Lung (tissue), 12 donors: Measurements from ENCODE around the gene SAMD4A. TPM values are rescaled to one million over a fixed set of nuclear protein-coding genes. Genes with fewer than 3 reads are reported as not detected.

Experiments
- ATAC-seq: fragments of 200-7000 bp; cut with Tn5 transposase; one replicate; pipeline ENCODE4 v1.9.1; 2020; ENCODE audit warnings: moderate number of reproducible peaks; ENCODE audit not compliant: insufficient read depth, low FRiP score
- DNase-seq, 3 donors: peaks; one replicate each; pipeline ENCODE4 v3.0.0-alpha.2; 2013 to 2017
- H3K27ac ChIP-seq, 2 donors: one replicate each; pipeline ENCODE4 v1.5.1; 2013; ENCODE audit warnings: mild to moderate bottlenecking in 2 of 2, moderate library complexity in 2 of 2, control low read depth in 1 of 2, inconsistent platforms in 1 of 2, low read depth in 1 of 2, low read length in 1 of 2
- H3K27me3 ChIP-seq, 3 donors: one replicate each; pipeline ENCODE4 v1.5.1; 2013; ENCODE audit warnings: low read length in 2 of 3; ENCODE audit not compliant: control insufficient read depth in 3 of 3, insufficient read depth in 3 of 3
- H3K36me3 ChIP-seq, 4 donors: one replicate each; pipeline ENCODE4 v1.5.1; 2013; ENCODE audit warnings: low read length in 4 of 4, mild to moderate bottlenecking in 1 of 4, moderate library complexity in 1 of 4; ENCODE audit not compliant: control insufficient read depth in 4 of 4, insufficient read depth in 4 of 4
- H3K4me1 ChIP-seq, 5 donors: one replicate each; pipeline ENCODE4 v1.5.1; 2013; ENCODE audit warnings: low read length in 5 of 5, mild to moderate bottlenecking in 2 of 5, moderate library complexity in 1 of 5; ENCODE audit not compliant: control insufficient read depth in 5 of 5, insufficient read depth in 5 of 5
- H3K4me3 ChIP-seq: one replicate; pipeline ENCODE4 v1.5.1; 2013; ENCODE audit warnings: mild to moderate bottlenecking, control low read depth, moderate library complexity
- H3K9ac ChIP-seq, 2 donors: one replicate each; pipeline ENCODE4 v1.5.1; 2013; ENCODE audit warnings: low read length in 2 of 2, control low read depth in 1 of 2; ENCODE audit not compliant: insufficient read depth in 1 of 2
- H3K9me3 ChIP-seq, 4 donors: one replicate each; pipeline ENCODE4 v1.5.1; 2013; ENCODE audit warnings: low read length in 3 of 4, mild to moderate bottlenecking in 1 of 4, moderate library complexity in 1 of 4; ENCODE audit not compliant: control insufficient read depth in 4 of 4, insufficient read depth in 3 of 4
- WGBS, 2 donors: extraction: QIAGEN DNeasy Blood & Tissue Kit; methylation state at CpG; one replicate each; pipeline ENCODE4 v1.1.7; 2013; 5-methylcytosine and 5-hydroxymethylcytosine counted together
- polyA plus RNA-seq, 2 donors: library from polyadenylated mRNA; stranded (reverse); fragments of 200-250 nt; gene quantifications; one replicate each; pipeline ENCODE4 v1.2.1, GENCODE V29; 2013
- total RNA-seq, 2 donors: library from RNA; depleted of rRNA in 1 of 2; stranded (reverse); fragments of >200 nt in 1 of 2; gene quantifications; one replicate each; pipeline ENCODE4 v1.2.1, GENCODE V29; 2014 to 2021
- TF ChIP-seq, protein P1 (sequence below): IDR thresholded peaks from 2 replicates; pipeline ENCODE4 v1.5.1; 2012; ENCODE audit warnings: mild to moderate bottlenecking; ENCODE audit errors: control extremely low read depth, extremely low read depth
- donor health status: control.
- donor health status: control.
- donor health status: Bipolar disorder and iron deficiency.
- donor health status: healthy.
- donor health status: DM: yes; HTN: yes; CAD: no.

SAMD4A gene
- total and polyA plus RNA-seq, 4 donors = 5.8 to 26.6 (median 16.2) TPM

DNA sequence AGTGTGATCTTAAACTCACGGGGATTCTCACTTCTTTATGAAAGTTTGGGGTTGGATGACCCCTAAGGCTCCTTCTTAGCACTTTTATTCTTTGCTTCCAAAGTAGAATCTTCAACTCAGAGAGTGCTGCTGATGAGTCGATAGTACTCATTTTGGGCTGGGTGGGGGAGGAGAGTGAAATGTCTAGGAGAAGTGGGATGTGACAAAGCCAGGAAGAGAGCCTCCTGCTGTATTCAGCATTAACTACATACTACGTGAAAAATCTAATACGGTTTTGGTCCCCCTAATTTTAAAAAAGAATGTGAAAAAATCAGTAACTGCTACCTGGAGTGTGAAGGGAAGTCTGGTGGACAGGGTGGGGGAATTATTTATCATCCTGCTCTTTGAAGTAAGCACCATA, 148.3 kb downstream of the SAMD4A start:
- Histone ChIP-seq H3K4me3 (no peak overlapping the region), H3K36me3 (no peaks in the 10 kb centered on the region), H3K9me3 (no peaks in the 10 kb centered on the region), H3K27ac (peak overlapping the region in 1 of 2 donors; percentile 56), H3K9ac (no peak overlapping the region), H3K4me1 (peaks cover 0 to 47% (median 8%) of the 10 kb centered on the region in 5 donors), H3K27me3 (no peaks in the 10 kb centered on the region)
- TF ChIP-seq, protein P1, sequence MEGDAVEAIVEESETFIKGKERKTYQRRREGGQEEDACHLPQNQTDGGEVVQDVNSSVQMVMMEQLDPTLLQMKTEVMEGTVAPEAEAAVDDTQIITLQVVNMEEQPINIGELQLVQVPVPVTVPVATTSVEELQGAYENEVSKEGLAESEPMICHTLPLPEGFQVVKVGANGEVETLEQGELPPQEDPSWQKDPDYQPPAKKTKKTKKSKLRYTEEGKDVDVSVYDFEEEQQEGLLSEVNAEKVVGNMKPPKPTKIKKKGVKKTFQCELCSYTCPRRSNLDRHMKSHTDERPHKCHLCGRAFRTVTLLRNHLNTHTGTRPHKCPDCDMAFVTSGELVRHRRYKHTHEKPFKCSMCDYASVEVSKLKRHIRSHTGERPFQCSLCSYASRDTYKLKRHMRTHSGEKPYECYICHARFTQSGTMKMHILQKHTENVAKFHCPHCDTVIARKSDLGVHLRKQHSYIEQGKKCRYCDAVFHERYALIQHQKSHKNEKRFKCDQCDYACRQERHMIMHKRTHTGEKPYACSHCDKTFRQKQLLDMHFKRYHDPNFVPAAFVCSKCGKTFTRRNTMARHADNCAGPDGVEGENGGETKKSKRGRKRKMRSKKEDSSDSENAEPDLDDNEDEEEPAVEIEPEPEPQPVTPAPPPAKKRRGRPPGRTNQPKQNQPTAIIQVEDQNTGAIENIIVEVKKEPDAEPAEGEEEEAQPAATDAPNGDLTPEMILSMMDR = no peak
- 54 to 73% methylated on average over 4 of the region's 4 CpGs for WGBS, 2 donors
- DNase-seq = no peak
- ATAC-seq = no peak

DNA sequence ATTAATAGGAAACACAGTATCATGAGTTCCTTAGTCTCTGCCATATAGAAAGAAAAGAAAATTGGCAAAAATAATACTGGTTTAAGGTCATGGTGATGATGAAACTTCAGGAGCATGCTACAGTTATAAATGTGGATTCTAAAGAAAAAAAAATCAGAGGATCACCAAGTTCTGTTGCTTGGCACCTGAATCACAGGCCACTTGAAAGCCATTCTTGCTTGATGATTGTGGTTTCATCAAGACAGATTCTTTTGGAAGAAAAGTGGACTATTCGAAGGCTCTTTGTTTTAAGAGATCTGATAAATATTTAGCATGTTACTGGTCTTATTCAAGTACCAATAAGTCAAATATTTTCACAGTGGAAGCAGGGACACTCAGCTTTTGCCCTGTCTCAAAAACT, 148.9 kb downstream of the SAMD4A start:
- peaks cover 0 to 50% (median 8%) of the 10 kb centered on the region in 5 donors for H3K4me1 ChIP-seq
- WGBS, 2 donors = 61 to 90% methylated on average over 1 of the region's 1 CpG
- H3K36me3 ChIP-seq = no peaks in the 10 kb centered on the region
- TF ChIP-seq, protein P1 = no peak
- H3K4me3 ChIP-seq = no peak overlapping the region
- ATAC-seq = no peak
- H3K9me3 ChIP-seq = no peaks in the 10 kb centered on the region
- DNase-seq = no peak
- peak overlapping the region in 1 of 2 donors; percentile 67 for H3K27ac ChIP-seq
- no peaks in the 10 kb centered on the region for H3K27me3 ChIP-seq
- no peak overlapping the region for H3K9ac ChIP-seq

DNA sequence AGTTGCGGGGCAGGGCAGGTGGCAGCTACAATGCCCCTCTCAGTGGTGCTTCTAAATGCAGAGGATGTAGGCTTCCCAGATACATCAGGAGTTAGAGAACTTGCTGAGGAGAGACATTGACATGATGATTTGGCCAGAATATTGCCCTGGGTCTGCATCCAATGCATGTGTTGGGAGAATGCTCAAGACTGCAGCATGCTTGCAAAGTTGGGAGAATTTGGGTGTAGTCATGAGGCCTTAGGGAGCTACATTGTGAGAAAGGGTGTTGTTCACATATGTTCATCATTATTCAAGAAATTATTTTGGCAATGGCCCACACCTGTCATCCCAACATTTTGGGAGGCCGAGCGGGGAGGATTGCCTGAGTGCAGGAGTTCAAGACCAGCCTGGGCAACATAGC, 149.9 kb downstream of the SAMD4A start:
- Histone ChIP-seq H3K4me3 (no peak overlapping the region), H3K9ac (no peak overlapping the region), H3K27me3 (no peaks in the 10 kb centered on the region), H3K36me3 (no peaks in the 10 kb centered on the region), H3K4me1 (peaks cover 0 to 45% (median 8%) of the 10 kb centered on the region in 5 donors), H3K27ac (no peak overlapping the region), H3K9me3 (no peaks in the 10 kb centered on the region)
- TF ChIP-seq, protein P1 = no peak
- WGBS, 2 donors = 95 to 98% methylated on average over 3 of the region's 3 CpGs
- DNase-seq (no peak), ATAC-seq (no peak)

DNA sequence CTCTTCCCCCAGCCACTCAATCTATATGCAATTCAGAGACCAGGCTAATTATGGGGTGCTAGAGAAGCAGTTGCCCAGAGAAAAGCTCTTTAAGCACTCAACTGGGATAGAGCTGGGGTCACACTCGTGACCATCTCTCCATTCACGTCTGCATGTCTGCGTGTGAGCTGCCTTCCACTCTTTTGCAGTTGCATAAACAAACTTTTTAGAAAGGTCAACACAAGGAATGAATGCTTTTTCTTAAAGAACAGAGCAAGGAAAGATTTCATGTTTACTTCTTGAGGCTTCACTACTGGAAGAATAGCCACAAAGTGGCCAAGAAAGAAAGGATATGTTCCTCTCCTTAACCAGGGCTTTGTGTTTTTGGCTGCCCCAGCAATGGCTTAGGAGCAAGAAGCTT, 151.1 kb downstream of the SAMD4A start:
- Histone ChIP-seq H3K27me3 (no peaks in the 10 kb centered on the region), H3K27ac (peak overlapping the region in 1 of 2 donors; percentile 64), H3K4me3 (no peak overlapping the region), H3K36me3 (no peaks in the 10 kb centered on the region), H3K4me1 (peaks cover 0 to 41% (median 3%) of the 10 kb centered on the region in 5 donors), H3K9ac (no peak overlapping the region), H3K9me3 (no peaks in the 10 kb centered on the region)
- WGBS, 2 donors = 62 to 71% methylated on average over 3 of the region's 3 CpGs
- no peak for ATAC-seq
- TF ChIP-seq, protein P1 = no peak
- peak in 2 of 3 donors; percentile 57 to 72 for DNase-seq
